H7 (cell line): ENCODE measurements around the gene STX7. TPM values are rescaled to one million over a fixed set of nuclear protein-coding genes. Genes with fewer than 3 reads are reported as not detected.

Experiments
- DNase-seq: peaks from one replicate; pipeline ENCODE4 v3.0.0; 2012
- H3K27me3 ChIP-seq: 2 replicates; pipeline ENCODE4 v1.6.0; 2011; ENCODE audit warnings: mild to moderate bottlenecking, low read length; ENCODE audit not compliant: control insufficient read depth, insufficient read depth
- H3K36me3 ChIP-seq: replicated peaks from 2 replicates; pipeline ENCODE4 v1.5.1; 2011; ENCODE audit warnings: low read length; ENCODE audit not compliant: control insufficient read depth, insufficient read depth
- H3K4me3 ChIP-seq: 2 replicates; pipeline ENCODE4 v1.5.1; 2011; ENCODE audit warnings: low read depth, mild to moderate bottlenecking, control low read depth, low read length, moderate library complexity; ENCODE audit not compliant: insufficient read depth
- total RNA-seq: library from RNA; depleted of rRNA; stranded (reverse); fragments of >200 nt; shearing (Covaris generic); gene quantifications from 2 replicates; pipeline ENCODE4 v1.2.3, GENCODE V29; 2014

Gene STX7
- total RNA-seq, 1 experiment from 2014 or later, result 19.6 TPM

- no peaks in the 10 kb centered on the region for H3K36me3 ChIP-seq
These were observed 37.0 kb downstream of the STX7 start for GRCh38 chr6:132475925-132476324.

GRCh38 chr6:132471787-132472186 lies 41.1 kb downstream of the STX7 start:
- DNase-seq, result no peak
- no peaks in the 10 kb centered on the region for H3K27me3 ChIP-seq

More at GRCh38 chr6:132475925-132476324, 37.0 kb downstream of the STX7 start:
- no peak for DNase-seq
- H3K27me3 ChIP-seq, result no peaks in the 10 kb centered on the region
- H3K4me3 ChIP-seq, result no peak overlapping the region

DNA sequence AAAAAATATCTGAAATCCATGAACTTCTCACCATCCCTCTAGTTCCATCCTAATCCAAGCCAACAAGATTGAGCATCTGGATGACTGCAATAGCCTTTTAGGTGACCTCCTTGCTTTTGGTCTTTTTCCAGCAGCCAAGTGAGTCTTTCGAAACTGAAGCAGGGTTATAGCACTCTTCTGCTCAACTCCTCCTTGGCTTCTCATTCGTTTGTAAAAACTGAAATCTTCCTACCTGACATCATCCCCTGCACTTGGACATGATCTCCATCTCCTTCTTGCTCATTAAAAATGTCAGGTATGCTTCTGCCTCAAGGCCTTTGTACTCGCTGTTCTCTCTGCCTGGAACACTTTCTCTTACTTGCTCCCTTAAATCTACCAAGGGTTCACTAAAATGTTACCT lies 46.0 kb downstream of the STX7 start:
- no peak for DNase-seq
- H3K4me3 ChIP-seq, result no peak overlapping the region
- H3K36me3 ChIP-seq, result peaks cover 8% of the 10 kb centered on the region
- no peaks in the 10 kb centered on the region for H3K27me3 ChIP-seq

More at GRCh38 chr6:132471787-132472186, 41.1 kb downstream of the STX7 start:
- Histone ChIP-seq H3K4me3 (no peak overlapping the region), H3K36me3 (peaks cover 3% of the 10 kb centered on the region)

- peaks cover 8% of the 10 kb centered on the region for H3K36me3 ChIP-seq
- DNase-seq, result no peak
- H3K27me3 ChIP-seq, result no peaks in the 10 kb centered on the region
- no peak overlapping the region for H3K4me3 ChIP-seq
These were observed 47.1 kb downstream of the STX7 start for GRCh38 chr6:132465530-132466485.

- H3K36me3 ChIP-seq, result peaks cover 6% of the 10 kb centered on the region
- DNase-seq, result no peak
- H3K4me3 ChIP-seq, result no peak overlapping the region
- no peaks in the 10 kb centered on the region for H3K27me3 ChIP-seq
These were observed 48.2 kb downstream of the STX7 start for GRCh38 chr6:132464538-132465256.

DNA sequence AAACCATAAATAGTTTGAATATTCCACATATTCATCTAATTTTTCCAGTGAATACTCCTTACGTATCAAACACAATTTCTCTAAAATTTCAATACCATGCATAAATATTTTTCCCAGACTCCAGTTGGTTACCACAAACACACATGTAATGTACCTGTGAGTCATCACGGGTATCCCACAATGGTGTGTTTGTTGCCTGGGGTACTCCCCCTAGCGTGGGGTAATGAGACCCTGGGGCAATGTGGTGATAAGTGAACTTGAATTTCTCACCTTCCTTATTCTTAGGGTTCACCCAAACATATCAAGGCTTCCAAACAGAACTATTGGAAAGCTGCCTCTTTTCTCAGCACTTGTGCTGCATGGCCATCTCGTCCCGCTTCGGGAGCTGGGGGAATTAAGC lies 51.0 kb downstream of the STX7 start:
- Histone ChIP-seq H3K36me3 (peaks cover 4% of the 10 kb centered on the region), H3K4me3 (no peak overlapping the region), H3K27me3 (no peaks in the 10 kb centered on the region)
- no peak for DNase-seq

DNA sequence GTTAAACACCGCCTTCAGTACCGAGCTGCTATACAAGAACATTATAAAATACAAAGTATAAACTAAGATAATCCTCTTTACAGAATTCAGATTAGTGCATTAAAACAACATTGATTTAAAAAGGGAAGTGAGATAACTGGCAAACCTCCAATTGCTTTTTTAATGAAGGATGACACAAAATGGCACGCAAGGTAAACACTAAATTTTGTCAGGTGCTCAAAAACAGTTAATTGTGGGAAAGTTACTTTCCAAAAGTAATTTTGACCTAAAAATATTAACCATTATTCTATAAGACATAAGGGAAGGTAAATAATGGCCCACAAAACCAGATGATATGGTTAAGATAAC lies 53.3 kb downstream of the STX7 start:
- no peak overlapping the region for H3K4me3 ChIP-seq
- no peaks in the 10 kb centered on the region for H3K27me3 ChIP-seq
- H3K36me3 ChIP-seq, result peaks cover 3% of the 10 kb centered on the region; the same call in 1 of the 2 replicates
- DNase-seq, result no peak

- no peaks in the 10 kb centered on the region for H3K27me3 ChIP-seq
- DNase-seq, result no peak
- H3K4me3 ChIP-seq, result no peak overlapping the region
- peaks cover 3% of the 10 kb centered on the region; the same call in 1 of the 2 replicates for H3K36me3 ChIP-seq
These were observed 53.9 kb downstream of the STX7 start for GRCh38 chr6:132458887-132459604.

DNA sequence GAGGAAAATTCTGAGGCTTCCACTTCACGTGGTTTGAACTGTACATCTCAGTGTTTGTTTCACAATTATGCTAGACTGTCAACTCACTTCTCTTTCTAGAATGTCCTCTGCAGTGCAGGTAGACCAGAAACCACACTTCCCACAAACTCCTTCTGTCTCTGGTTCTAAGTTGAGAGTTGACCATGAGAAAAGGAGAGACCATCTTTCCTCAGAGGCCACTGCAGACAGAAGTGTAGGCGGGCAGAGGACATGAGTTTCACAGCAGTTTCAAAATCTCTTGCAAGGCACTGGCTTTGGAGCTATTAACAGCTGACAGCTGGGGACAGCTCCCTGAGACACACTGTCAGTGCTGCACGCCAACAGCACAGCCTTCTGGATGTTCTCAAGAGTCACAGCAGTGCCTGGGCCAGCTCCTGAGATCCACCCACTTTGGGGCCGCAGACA lies 56.2 kb downstream of the STX7 start:
- Histone ChIP-seq H3K36me3 (no peaks in the 10 kb centered on the region), H3K4me3 (no peak overlapping the region), H3K27me3 (no peaks in the 10 kb centered on the region)
- no peak for DNase-seq

DNA sequence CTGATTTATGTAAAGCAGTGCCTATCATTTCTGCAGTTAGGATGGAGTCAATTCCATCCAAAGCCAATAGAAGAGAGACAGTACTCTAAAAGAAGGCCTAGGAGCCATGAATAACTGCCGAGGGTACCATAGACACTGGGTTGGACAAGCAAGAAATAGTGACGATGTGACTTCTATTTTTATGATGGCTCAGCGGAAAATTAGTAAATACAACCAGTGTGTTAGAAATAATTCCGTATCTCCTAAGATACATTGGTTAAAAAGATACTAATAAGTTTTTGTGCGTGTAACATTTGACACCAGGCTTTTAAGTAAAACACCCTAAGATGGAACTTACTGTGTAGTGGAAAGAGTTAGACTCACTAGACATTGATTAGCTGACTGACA lies 66.1 kb downstream of the STX7 start:
- no peaks in the 10 kb centered on the region for H3K27me3 ChIP-seq
- DNase-seq, result no peak
- no peak overlapping the region for H3K4me3 ChIP-seq
- no peaks in the 10 kb centered on the region for H3K36me3 ChIP-seq

DNA sequence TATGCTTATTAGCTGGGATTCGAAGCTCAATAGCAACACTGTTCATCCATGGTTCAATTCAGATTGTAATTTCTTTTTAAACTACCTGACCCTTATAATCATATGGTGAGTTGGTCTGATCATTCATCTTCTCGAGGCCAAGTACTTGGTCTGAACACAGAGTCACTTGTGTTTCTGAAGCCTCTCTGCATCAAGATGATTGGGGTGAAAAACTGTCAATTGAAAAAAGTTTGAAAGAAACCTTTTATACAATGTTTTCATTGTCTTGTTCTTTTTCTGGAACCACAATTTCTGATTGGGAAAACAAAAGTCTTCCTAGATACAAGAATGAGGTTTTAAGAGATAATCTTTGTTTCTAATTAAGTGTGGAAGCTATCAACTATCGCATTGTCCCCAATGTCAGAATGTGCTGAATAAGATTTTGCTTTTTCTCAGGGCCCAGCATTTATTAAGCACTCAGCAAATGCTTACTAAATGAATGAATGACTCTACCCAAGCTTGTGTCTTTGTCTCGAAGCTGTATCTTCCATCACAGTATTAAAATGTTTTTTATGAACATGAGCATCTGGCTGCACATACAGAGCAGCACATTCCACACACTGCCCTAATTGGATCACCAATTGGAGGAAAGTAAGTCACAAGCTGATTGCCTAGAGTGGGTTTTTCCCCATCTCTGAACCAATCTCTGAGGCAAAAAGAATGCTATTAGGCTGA lies 66.6 kb downstream of the STX7 start:
- DNase-seq, result no peak
- Histone ChIP-seq H3K27me3 (no peaks in the 10 kb centered on the region), H3K4me3 (no peak overlapping the region), H3K36me3 (no peaks in the 10 kb centered on the region)

DNA sequence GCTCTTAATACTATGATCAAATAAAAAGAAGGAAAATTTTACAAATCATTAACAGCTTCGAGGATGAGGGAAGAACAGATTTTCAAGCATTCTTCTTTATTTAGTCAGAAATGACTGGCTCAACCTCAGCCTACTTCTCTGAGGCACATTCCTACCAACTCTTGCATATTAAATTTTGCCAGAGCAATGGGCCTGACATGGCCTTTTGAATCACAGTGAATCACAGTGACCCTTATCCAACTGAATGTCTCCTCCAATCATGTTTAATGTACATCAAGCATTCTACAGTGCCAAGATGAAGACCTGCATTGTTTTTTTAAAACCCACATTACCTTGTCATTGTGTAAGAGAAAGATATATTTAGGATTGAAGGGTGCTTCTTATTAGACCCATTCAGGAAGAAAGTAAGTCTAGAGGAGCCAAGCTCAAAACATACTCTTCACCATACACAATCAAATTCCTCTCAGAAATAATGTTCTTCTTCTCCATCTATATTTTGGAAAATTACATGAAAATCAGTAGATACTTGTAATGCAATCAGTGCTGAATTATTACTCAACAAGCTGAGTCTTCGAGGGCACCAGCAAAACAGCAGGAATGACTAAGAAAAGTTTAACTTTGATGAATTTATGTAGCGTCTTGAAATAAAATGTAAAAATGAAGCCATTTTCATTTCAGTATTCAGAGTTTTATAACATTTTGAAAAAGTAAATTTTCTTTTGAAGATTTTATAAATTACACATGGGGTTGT lies 67.5 kb downstream of the STX7 start:
- no peak for DNase-seq
- no peaks in the 10 kb centered on the region for H3K36me3 ChIP-seq
- H3K4me3 ChIP-seq, result no peak overlapping the region

DNA sequence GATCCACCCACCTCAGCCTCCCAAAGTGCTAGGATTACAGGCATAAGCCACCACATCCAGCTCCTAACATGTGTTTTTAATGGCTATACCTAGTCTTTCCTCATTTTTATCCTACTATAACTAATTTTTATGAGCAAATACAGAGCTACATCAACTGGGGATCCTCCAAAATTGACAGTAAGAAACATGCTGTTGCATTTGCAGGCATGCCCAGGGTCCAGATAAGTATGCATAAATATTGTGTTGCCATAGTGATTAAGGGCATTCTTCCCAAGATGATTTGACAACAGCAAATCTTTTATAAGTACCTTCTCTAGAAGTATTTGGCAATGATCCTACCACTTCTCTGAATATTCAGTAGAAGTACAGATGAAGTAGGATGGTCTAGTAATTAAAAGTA lies 69.7 kb downstream of the STX7 start:
- H3K4me3 ChIP-seq, result no peak overlapping the region
- no peaks in the 10 kb centered on the region for H3K27me3 ChIP-seq
- H3K36me3 ChIP-seq, result no peaks in the 10 kb centered on the region
- no peak for DNase-seq

More for the DNA sequence above, 67.5 kb downstream of the STX7 start:
- H3K27me3 ChIP-seq, result no peaks in the 10 kb centered on the region
